Body of pancreas (tissue), 4 donors: ENCODE data around the gene PRMT7. TPM values are rescaled to one million over a fixed set of nuclear protein-coding genes. Genes with fewer than 3 reads are reported as not detected.

Experiments used
- ATAC-seq: fragments of 150-250 bp; one replicate; pipeline ENCODE4 v1.9.1; 2016
- DNase-seq, 4 donors: peaks; one replicate each; pipeline ENCODE4 v3.0.0-alpha.2; 2019
- H3K27ac ChIP-seq, 4 donors: fragments of 200-600 bp; sonication (generic); 1 replicate in 3 of 4; 2 replicates in 1 of 4; pipeline versions ENCODE4 v1.5.1 to v1.6.1; 2016 to 2019; ENCODE audit warnings: mild to moderate bottlenecking in 1 of 4, mixed read lengths in 1 of 4, moderate library complexity in 1 of 4
- H3K27me3 ChIP-seq, 2 donors: fragments of 200-600 bp; sonication (generic); one replicate each; pipeline ENCODE4 v1.6.0; 2016; ENCODE audit warnings: mild to moderate bottlenecking in 1 of 2
- H3K36me3 ChIP-seq, 2 donors: fragments of 200-600 bp; sonication (generic); replicated peaks in 1 of 2; 2 replicates each; pipeline ENCODE4 v1.5.1; 2016; ENCODE audit warnings: low read depth in 2 of 2; ENCODE audit not compliant: insufficient read depth in 1 of 2
- H3K4me1 ChIP-seq: fragments of 200-600 bp; sonication (generic); one replicate; pipeline ENCODE4 v1.6.0; 2016
- H3K4me3 ChIP-seq, 2 donors: fragments of 200-600 bp; sonication (generic); 1 replicate in 1 of 2; 2 replicates in 1 of 2; pipeline ENCODE4 v1.5.1; 2016 to 2019
- H3K9me3 ChIP-seq, 3 donors: fragments of 200-600 bp; sonication (generic); 1 replicate in 2 of 3; 2 replicates in 1 of 3; pipeline ENCODE4 v1.5.1; 2016
- CTCF ChIP-seq, 7 experiments: fragments of 450-650 bp in 4 of 7; fragments of 200-600 bp in 3 of 7; sonication (generic) in 3 of 7; IDR thresholded peaks; one replicate each; pipeline ENCODE4 v1.5.1; 2016 to 2019; ENCODE audit warnings: antibody characterized with exemption in 7 of 7
- POLR2A ChIP-seq, 3 donors: fragments of 450-650 bp; IDR thresholded peaks; one replicate each; pipeline ENCODE4 v1.6.1; 2016; ENCODE audit warnings: antibody characterized with exemption in 3 of 3, mild to moderate bottlenecking in 2 of 3
- WGBS, 2 donors: methylation state at CpG; one replicate each; pipeline ENCODE4 v1.1.5; 2017; 5-methylcytosine and 5-hydroxymethylcytosine counted together
- intact Hi-C: fragments of 100-400 bp; cut with DNase I; formaldehyde crosslinking; loops from one replicate; pipeline ENCODE4 v1.15.1; 2023
- total RNA-seq, 2 donors: library from RNA; depleted of rRNA; stranded (reverse); fragments of >200 nt; gene quantifications; one replicate each; pipeline ENCODE4 v1.1.0, GENCODE V29; 2016

PRMT7 gene
- total RNA-seq, 2 donors from 2014 or later: 27.4 to 35.8 TPM

- H3K27ac ChIP-seq: no peak overlapping the region
- H3K27me3 ChIP-seq: no peaks in the 10 kb centered on the region
- H3K36me3 ChIP-seq: peaks cover 0 to 19% of the 10 kb centered on the region in 2 donors
- no peak overlapping the region for H3K4me3 ChIP-seq
- 72 to 78% methylated on average over 5 of the region's 5 CpGs for WGBS, 2 donors
- H3K9me3 ChIP-seq: no peaks in the 10 kb centered on the region
- TF ChIP-seq POLR2A (IDR thresholded peaks at IDR 0.05) (no peak), CTCF (IDR thresholded peaks at IDR 0.05) (no peak)
- intact Hi-C loops: no loop called here
- no peak for ATAC-seq
- no peak for DNase-seq
- H3K4me1 ChIP-seq: no peaks in the 10 kb centered on the region
Observed at GRCh38 chr16:68335175-68335574, 24.4 kb downstream of the PRMT7 start.

GRCh38 chr16:68338326-68339119 is 27.7 kb downstream of the PRMT7 start:
- WGBS, 2 donors: 86 to 91% methylated on average over 12 to 16 of the region's 16 CpGs
- H3K27me3 ChIP-seq: no peaks in the 10 kb centered on the region
- DNase-seq (no peak), ATAC-seq (no peak)
- no peak overlapping the region for H3K4me3 ChIP-seq
- intact Hi-C loops: no loop called here
- peaks cover 0 to 20% of the 10 kb centered on the region in 2 donors for H3K36me3 ChIP-seq
- TF ChIP-seq POLR2A (IDR thresholded peaks at IDR 0.05) (no peak), CTCF (IDR thresholded peaks at IDR 0.05) (no peak)
- no peaks in the 10 kb centered on the region for H3K9me3 ChIP-seq
- no peaks in the 10 kb centered on the region for H3K4me1 ChIP-seq
- no peak overlapping the region for H3K27ac ChIP-seq

- Histone ChIP-seq H3K36me3 (peaks cover 0 to 21% of the 10 kb centered on the region in 2 donors), H3K9me3 (no peaks in the 10 kb centered on the region), H3K27ac (no peak overlapping the region), H3K4me3 (no peak overlapping the region), H3K27me3 (no peaks in the 10 kb centered on the region), H3K4me1 (no peaks in the 10 kb centered on the region)
- ATAC-seq (no peak), DNase-seq (no peak)
- intact Hi-C loops: no loop called here
- no peak for TF ChIP-seq POLR2A (IDR thresholded peaks at IDR 0.05)
- no peak for TF ChIP-seq CTCF (IDR thresholded peaks at IDR 0.05)
- 90 to 92% methylated on average over 13 of the region's 13 CpGs for WGBS, 2 donors
Observed at GRCh38 chr16:68339214-68339613, 28.4 kb downstream of the PRMT7 start.

GRCh38 chr16:68342620-68343019 is 31.8 kb downstream of the PRMT7 start:
- Histone ChIP-seq H3K9me3 (no peaks in the 10 kb centered on the region), H3K36me3 (peaks cover 0 to 23% of the 10 kb centered on the region in 2 donors), H3K27me3 (no peaks in the 10 kb centered on the region), H3K4me3 (no peak overlapping the region), H3K27ac (no peak overlapping the region), H3K4me1 (no peaks in the 10 kb centered on the region)
- no peak for ATAC-seq
- intact Hi-C loops: no loop called here
- 86 to 90% methylated on average over 2 to 7 of the region's 7 CpGs for WGBS, 2 donors
- DNase-seq: no peak
- no peak for TF ChIP-seq CTCF (IDR thresholded peaks at IDR 0.05)
- TF ChIP-seq POLR2A (IDR thresholded peaks at IDR 0.05): no peak

GRCh38 chr16:68343137-68343536 is 32.3 kb downstream of the PRMT7 start:
- Histone ChIP-seq H3K4me1 (no peaks in the 10 kb centered on the region), H3K27me3 (no peaks in the 10 kb centered on the region), H3K36me3 (peaks cover 0 to 19% of the 10 kb centered on the region in 2 donors), H3K27ac (no peak overlapping the region), H3K9me3 (no peaks in the 10 kb centered on the region), H3K4me3 (no peak overlapping the region)
- no peak for ATAC-seq
- intact Hi-C loops: no loop called here
- 86 to 90% methylated on average over 7 of the region's 7 CpGs for WGBS, 2 donors
- no peak for DNase-seq
- no peak for TF ChIP-seq POLR2A (IDR thresholded peaks at IDR 0.05)
- TF ChIP-seq CTCF (IDR thresholded peaks at IDR 0.05): no peak
